Left renal cortex interstitium (tissue), 4 donors: ENCODE data around the gene STK35. TPM values are rescaled to one million over a fixed set of nuclear protein-coding genes. Genes with fewer than 3 reads are reported as not detected.

Experiments used
- DNase-seq, 4 donors: peaks; one replicate each; pipeline ENCODE4 v3.0.0-alpha.2; 2013; ENCODE audit warnings: low read depth in 4 of 4, low spot score in 2 of 4, missing footprints in 1 of 4
- polyA plus RNA-seq, 4 donors: library from polyadenylated mRNA; unstranded; fragments of 120-200 nt; gene quantifications; one replicate each; pipeline ENCODE4 v1.2.1, GENCODE V29; 2013; ENCODE audit not compliant: insufficient read length in 4 of 4

STK35 gene
- polyA plus RNA-seq = 10 to 100 TPM; 15.3 to 21.1 (median 17.0) TPM

DNA sequence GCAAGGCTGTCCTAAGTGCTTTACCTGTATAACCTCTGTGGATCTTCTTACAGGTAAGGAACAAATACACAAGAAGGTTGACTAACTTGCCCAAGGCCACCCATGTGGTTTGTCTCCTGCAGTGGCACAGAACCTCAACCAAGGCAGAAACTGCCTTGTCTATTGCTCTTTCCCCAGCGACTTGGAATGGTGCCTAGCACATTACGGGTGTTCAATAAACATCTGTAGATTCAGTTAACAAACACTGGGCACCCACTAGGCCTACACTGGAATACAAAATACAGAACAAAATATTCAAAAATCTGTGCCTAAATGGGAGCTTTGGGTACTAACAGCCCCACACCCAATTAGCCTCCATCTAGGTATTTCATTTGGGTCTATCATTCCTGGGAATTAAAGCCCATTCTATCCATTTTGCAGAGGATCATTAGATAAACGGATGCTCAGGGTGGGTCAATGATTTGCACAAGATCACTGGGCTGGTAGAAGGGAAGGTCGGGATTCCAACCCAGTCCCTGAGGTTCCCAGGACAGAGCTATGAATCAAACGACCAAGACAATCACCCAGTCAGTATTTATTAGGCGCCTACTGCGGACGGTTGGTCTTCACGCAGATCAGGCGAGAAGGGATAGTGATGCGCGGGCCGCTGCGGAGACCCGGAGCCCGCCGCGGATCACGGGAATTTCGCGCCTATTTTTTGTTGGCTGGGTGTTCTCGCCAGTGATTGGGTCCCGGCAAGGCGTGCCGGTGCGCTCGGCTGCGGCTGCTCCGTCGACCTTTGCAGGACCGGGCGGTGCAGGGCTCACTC lies at the start of gene STK35:
Gene STK35, plus strand, starts transcription at position 771 of the 808 bp plus-strand sequence. CDS start 55 bp downstream, outside the sequence.
- DNase-seq = no peak

DNA sequence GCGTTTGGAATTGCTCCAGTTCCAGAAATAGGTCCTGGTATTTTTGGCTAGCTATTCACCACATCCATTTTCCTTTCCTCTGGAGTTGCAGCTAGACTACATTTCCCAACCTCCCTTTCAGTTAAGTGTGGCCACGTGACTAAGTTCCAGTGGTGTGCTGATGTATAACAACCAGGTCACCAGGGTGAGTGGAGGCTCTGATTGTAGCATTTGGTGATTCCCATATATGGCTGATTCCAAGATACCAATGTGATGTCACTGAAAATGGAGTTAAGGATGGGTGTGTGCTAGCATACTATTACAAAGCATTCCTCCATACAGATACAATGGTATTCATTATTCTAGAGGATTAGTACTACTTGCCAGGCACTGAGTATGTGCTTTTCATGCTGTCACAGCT lies 49.7 kb upstream of the STK35 start:
- no peak for DNase-seq

DNA sequence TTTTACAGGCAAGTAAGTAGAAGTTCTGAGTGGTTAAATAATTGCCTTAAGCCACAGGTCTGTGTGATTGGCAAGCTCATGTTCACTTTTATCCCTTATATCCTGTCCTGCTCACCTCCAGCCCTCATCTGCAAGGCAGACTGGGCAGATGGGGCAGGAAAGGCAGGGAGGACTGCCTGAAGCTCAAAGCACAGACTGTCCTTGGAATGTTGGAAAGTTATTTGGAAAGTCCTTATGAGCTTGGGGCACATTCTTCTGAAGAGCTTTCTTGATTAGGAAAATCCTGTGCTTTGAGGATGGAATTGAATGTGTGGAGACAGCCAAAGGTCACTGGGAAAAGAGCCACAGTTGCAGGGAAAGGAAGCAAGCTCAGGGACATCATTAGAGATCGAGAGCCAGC lies 48.9 kb upstream of the STK35 start:
- DNase-seq = no peak

DNA sequence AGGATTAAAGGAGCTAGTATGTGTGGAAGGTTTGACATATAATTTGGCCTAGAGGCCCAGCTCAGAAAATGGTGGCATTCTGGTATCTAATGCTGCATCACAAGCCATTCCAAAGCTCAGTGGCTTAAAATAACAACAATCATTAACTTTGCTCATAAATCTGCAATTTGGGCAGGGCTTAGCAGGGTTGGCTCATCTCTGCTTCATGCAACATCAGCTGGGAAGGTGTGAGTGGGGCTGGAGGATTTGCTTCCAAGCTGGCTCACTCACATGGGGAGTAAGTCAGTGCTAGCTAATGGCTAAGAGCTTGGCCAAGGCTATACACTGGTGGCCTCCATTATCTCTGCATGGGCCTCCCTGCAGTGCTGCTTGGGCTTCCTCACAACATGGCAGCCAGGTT lies 48.0 kb upstream of the STK35 start:
- DNase-seq = no peak

DNA sequence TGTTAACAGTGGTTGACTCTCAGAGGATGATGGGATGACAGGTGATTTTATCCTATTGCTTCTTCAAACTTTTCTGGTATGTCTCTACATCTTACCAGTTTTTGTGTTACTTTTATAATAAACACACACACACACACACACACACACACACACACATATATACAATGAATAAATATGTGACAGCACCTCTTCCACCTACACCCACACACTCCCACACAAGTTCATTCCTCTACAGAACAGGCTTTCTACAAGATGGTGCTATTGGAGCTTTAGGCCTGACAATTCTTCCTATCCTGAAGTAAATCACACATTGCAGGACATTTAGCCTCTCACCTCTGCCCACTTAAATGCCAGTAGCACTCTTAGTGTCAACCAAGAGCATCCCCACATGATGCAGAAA lies 46.7 kb upstream of the STK35 start:
- DNase-seq = no peak

DNA sequence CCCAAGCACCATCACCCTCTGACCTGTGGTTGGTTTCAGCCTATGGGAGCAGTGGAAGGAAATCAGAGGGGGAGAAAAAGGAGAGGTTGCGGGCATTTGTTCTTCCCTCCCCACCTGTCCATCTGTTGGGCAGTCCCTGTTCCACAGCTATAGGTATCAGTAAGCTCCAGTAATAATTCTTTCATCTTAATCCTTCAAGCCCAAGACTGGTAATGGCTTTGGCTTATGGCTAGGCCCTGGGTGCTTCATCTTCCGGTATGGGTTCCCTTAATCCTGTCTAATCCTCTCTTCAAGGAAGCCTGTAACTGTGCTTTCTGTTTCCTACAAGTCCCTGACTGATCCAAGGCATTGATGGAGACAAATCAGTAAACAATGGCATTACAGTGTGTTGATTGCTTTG lies 42.2 kb upstream of the STK35 start:
- DNase-seq = no peak

DNA sequence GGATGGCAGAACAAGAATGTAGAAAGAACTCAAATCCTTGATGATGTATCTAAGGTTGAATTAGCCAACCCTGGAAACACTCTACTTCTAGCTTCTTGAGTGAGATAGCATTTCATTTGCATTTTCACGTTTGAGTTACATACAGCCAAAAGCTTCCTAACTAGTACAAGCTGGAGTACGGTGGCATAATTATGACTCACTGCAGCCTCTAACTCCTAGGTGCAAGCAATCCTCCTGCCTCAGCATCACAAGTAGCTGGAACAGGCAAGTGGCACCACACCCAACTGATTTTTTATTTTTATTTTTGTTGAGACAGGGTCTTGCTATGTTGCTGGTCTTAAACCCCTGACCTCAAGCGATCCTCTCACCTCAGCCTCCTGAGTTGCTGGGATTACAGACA lies 36.5 kb upstream of the STK35 start:
- DNase-seq = no peak

DNA sequence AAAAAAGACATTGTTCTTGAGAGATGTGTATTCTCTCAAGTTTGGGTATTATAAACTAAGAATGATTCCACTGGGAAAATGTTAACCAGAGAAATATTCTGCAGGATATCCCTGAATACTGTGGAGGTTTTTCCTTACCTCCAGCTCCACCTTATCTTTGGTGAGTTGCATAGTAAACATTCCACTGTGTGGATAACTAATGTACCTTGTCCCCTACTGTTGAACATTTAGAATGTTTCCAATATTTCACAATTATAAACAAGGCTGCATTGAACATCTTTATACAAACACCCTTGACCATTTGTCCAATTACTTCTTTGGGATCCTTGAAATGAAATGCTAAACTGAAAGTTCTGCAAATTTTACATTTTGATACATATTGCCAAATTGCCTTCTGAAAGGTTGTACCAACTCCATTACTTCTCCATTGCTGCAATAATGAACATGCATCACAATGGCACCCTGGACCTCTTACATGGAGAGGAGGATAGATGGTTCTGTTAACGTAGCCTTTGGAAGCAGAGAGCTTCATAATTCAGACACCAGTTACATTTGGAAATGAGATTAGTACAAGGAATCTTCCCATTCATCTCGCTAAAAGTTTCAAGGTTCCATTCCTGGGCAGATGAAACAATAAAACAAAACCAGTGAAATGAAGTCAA lies 35.0 kb upstream of the STK35 start:
- no peak for DNase-seq

DNA sequence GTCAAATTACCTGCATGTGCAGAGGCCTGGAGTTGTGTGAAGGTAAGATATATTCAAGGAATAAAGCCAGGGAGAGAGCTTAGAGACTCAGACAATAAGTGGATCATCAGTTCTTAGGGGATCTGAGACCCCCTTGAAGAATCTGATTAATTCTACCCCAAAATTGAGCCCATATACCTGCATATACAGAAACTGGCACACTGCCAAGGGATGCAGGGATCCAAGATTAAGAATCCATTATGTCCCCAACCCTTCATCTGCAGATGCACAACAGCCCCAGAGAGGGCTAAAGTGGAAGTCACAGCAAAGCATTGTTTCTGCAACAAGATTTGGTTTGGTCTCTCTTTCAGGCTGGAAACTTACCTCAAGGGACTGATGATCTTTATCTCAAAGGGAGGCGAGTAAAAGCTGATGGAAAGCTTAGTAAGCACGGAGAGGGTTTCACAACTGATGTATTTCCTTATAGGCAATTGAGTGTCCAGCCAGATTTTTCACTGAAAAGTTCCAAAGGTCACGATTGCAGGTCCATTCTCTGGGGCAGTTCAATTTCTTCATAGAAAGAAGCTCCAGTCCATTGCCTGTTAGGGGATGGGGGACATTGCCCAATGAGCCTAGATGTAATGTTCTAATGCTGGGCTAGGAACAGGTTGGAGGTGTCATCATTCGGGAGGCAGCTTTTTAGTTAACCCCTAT lies 20.9 kb upstream of the STK35 start:
- no peak for DNase-seq

DNA sequence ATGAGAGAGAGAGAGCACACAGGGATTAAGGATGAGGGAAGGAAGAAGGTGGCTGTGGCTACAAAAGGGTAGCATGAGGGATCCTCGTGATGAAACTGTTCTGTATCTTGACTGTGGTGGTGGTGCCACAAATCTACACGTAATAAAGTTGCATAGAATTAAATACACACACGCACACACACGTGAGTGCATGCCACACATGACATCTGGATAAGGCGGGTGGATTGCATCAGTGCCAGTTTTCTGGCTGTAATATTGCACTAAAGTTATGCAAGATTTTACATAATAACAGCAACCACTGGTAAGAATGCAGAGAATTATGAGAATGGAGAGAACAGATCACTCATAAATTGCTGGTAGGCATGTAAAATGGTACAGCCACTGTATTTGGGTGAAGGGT lies 16.9 kb upstream of the STK35 start:
- no peak for DNase-seq

DNA sequence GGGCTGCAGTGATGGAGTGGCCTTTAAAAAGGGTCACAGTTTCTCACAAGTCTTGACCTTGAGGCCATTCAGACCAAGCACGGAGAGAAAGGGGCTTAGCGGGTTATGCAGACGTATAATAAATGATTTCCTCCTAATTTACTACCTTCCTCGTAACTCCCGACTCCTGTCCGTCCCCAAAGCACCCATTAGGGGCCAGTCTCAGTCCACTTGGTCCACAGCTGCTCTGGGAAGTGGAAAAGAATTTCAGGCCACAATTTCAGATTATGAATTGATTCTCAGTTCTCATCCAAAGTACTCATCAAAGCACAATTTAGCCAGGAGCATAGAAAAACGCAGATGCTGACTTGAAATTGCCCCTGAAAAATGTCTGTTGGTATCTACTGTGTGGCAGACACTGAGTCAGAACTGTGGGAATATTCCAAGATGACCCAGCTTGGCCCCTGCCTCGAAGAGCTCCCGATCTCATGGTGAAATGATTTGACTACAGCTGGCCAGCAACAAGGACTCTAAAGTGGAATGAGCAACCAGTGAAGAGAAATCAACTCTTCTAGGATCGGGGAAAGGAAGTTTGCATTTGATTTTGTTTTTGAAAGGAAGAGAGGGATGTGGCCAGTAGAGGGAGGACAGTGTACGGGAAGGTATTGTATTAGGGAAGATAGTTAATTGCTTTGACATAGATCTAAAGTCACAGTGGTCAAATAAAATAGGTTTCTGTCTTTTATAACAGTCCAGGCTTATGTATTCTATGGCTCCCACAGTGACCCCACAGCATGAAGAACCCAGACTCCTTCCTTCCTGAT lies 15.2 kb upstream of the STK35 start:
- no peak for DNase-seq

DNA sequence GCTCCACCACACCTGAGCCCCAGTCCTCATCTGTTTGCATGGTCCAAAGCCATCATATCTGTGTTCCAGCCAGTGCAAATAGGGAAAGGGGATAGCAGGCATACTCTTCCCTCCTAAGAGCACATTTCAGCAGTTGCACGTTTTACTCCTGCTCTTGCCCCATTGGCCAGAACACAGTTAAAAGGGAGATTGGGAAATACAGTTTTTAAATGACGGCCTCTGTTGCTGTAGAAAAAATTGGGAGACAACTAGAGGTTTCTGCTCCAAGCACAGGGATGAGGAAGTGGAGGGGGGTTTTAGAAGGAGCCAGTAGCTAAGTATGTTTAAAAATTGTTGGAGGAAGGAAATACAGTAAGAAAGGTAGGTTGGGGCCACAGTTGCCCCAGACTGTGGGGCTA lies 14.6 kb upstream of the STK35 start:
- DNase-seq = no peak

DNA sequence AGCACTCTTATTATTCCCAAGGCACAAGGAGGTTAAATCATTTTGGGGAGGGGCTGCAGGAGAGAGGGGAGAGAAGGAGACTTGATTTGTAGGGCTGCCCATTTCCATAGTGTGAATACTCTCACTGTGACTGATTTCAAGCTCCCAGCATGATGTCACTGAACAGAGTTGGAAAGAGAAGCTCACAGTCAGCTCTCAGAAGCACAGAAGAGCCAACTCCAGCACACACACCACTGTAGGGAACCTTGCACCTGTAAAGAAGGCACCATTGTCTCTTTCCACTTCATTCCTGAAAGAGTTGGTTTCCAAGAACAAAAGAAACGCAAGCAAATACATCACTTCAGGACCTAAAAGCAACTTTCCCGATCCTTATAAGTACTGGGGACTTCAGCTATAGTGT lies 12.7 kb upstream of the STK35 start:
- DNase-seq = no peak

DNA sequence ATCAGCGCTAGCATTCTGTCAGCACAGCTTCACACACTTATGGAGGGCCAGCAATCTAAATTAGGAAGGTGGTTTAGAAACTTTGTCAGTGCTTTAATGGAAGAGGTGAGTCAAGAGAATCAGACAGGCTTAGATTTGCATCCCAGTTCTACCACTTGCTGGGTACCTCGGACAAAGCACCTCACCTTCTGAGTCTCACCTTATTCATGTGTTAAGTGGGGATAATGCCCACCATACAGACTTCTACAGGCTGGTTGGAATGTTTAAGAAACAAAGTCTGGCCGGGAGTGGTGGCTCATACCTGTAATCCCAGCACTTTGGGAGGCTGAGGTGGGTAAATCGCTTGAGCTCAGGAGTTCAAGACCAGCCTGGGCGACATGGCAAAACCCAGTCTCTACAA lies 12.2 kb upstream of the STK35 start:
- DNase-seq = no peak

DNA sequence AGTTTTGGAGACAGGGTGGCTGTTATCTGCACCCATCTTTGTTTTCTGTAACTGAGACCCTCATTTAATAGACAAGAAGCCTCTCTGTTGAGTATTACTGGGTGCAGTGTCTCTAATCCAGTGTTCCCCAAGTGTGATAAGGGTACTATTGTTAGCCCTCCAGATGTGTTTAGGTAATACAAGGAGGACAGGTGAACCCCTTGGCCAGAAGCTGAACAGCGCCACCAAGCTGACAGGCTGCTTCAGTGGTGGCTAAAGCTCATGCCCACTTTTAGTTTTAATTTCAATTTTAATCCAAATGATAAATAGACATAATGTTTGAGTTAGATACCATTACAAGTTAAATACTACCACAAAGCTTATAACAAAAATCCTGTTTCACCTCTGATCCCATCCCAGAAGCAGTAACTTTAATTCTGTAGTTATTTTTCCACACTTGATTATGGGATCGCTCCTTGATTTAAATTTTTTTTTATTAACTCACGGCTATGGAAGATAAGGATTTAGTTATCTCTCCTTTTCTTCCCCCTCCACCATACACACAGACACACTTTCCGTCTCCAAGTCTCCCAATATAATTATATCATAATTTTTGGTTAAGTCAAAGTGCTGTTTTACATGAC lies 8.4 kb upstream of the STK35 start:
- DNase-seq = no peak

DNA sequence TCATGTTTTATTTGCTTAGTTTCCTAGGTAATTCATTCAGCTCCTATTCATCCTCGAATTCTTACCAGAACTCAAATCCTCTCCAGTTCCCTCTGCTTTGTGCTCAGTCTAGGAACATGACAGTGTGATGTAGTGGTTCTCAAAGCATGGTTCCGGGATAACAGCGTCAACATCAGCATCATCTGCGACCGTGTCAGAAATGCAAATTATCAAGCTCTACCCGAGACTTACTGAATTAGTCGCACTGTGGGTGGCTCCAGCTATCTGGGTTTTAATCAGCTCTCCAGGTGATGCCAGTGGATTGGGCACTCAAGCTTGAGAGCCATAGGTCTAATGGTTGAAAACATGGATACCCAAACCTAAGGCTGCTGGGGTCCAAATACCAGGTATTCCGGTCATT lies 7.7 kb upstream of the STK35 start:
- DNase-seq = no peak

DNA sequence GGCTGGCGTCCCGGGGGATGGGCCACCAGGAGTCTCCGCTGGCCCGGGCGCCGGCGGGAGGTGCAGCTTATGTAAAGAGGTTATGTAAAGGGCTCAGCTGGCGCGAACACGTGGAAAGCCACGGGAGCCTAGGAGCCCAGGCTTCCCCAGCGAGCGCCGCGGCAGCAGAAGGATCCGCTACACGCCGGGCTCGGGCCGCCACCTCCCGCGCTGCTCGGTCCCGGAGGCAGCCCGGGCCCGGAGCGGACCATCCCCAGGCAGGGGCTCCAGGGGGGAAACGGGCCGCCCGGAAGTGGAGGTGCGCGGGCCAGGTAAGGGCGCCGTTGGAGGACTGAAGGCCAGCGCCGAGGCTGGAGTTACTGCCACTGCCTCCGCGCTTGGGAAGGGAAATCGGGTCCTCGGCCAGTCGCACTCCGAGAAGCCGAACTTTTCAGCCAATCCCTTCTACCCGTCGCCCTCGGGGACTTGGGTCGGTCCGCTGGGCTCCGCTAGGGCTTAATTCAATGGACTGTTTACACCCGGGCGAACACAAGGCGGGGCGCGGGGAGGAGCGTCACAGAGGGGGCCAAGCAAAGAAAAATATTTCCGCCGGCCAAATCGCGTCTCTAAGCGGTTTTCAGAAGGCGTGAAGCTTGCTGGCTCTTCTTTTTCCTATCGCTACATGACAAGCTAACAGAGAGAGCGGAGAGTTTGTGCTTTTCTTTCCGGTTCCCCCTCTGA lies 398 bp downstream of the STK35 start:
- DNase-seq = peak; percentile 86 to 98 (median 93)

DNA sequence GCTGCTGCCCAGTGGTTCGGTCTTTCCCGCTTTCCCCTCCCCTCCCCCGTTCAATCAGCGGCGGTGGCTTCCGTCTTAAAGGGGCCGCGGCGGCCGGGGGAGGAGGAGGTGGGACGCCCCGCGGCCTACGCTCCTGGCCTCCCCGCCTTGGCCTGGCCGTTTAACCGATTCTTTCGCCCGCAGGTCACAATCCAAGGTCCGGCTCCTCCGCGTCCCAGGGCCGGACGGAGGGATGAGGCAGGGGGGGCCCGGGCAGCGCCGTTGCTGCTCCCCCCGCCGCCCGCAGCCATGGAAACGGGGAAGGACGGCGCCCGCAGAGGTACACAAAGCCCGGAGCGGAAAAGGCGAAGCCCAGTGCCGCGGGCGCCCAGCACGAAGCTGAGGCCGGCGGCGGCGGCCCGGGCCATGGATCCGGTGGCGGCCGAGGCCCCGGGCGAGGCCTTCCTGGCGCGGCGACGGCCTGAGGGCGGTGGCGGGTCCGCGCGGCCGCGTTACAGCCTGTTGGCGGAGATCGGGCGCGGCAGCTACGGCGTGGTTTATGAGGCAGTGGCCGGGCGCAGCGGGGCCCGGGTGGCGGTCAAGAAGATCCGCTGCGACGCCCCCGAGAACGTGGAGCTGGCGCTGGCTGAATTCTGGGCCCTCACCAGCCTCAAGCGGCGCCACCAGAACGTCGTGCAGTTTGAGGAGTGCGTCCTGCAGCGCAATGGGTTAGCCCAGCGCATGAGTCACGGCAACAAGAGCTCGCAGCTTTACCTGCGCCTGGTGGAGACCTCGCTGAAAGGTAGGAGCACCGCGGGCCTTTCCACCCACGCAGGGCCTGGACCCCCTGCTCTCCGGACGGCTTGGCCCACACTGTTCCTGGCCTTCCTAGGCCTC lies 1.2 kb downstream of the STK35 start:
- peak in 2 of 4 donors; percentile 87 to 90 for DNase-seq
